Measurements from ENCODE around the gene PRDM16. TPM values are rescaled to one million over a fixed set of nuclear protein-coding genes. Genes with fewer than 3 reads are reported as not detected.
"Not testable (repeated sequence)": the region's sequence is repeated elsewhere in the genome, so short reads cannot be mapped to it uniquely, and the experiment has no call there.

The PRDM16 gene
- total and polyA plus RNA-seq, 2 of the 13 experiments (the other 11 are each of a cell fraction or from before 2014, with no cell fraction given): 0.15 to 0.81 TPM

- FAIRE-seq; in situ Hi-C loops (cut with HindIII; ENCODE audit: extremely low pct_ligation_motif_present, low pct_unique_long_range_greater_than_20kb); BruUV-seq (replicated peaks); H3K27ac ChIP-seq (ENCODE audit: extremely low read length, insufficient read depth, low read length); H3K36me3 ChIP-seq (replicated peaks in 1 of 2; ENCODE audit: control insufficient read depth in 1 of 2, insufficient read depth in 2 of 2, low read length in 2 of 2); CTCF ChIA-PET (ENCODE audit: low intra/inter-chr PET ratio, low total read pairs); ATAC-seq; H4K20me1 ChIP-seq (ENCODE audit: insufficient read depth, low read length); H3K4me2 ChIP-seq (ENCODE audit: low read depth, low read length); H3K4me3 ChIP-seq (replicated peaks in 1 of 3; ENCODE audit: insufficient read depth in 1 of 3, low read depth in 2 of 3, low read length in 3 of 3); H3K9ac ChIP-seq (ENCODE audit: insufficient read depth, low read depth, low read length); intact Hi-C loops (cut with micrococcal nuclease; ENCODE audit: unreplicated experiment); H3K9me3 ChIP-seq (ENCODE audit: low read length); H3K79me2 ChIP-seq (ENCODE audit: insufficient read depth, low read length); H2AFZ ChIP-seq (ENCODE audit: low read length); DNase-seq (ENCODE audit: low spot score); H3K27me3 ChIP-seq (ENCODE audit: control insufficient read depth in 1 of 2, insufficient read depth in 2 of 2, low read length in 2 of 2): not testable (repeated sequence)
- WGBS (ENCODE audit: low lambda C conversion rate): 100% methylated on average over 3 of the region's 3 CpGs
- peak; percentile 76 for TF ChIP-seq ZNF121 (CRISPR knock-in tag; IDR thresholded peaks at IDR 0.05)
- TF ChIP-seq ZNF770 (CRISPR knock-in tag; IDR thresholded peaks at IDR 0.05): peak; percentile 39; the same call in 1 of the 2 replicates
- H3K4me1 ChIP-seq (ENCODE audit: insufficient read depth, low read length): peaks cover 62% of the 10 kb centered on the region
- POLR2A ChIA-PET: interaction anchor here (0.8 to 4.2 kb wide), 3 partner anchors 11 to 18 kb away, joined by 4 to 43 read pairs (median 24); no protein-coding TSS in a partner anchor
These were observed 171.0 kb downstream of the PRDM16 start for GRCh38 chr1:3239991-3240390.

- H3K9me3 ChIP-seq (ENCODE audit: low read length): no peaks in the 10 kb centered on the region
- in situ Hi-C loops (cut with HindIII; ENCODE audit: extremely low pct_ligation_motif_present, low pct_unique_long_range_greater_than_20kb) (no loop called here), intact Hi-C loops (cut with micrococcal nuclease; ENCODE audit: unreplicated experiment) (no loop called here)
- TF ChIP-seq ZMYM4 (CRISPR knock-in tag; IDR thresholded peaks at IDR 0.05): no peak
- TF ChIP-seq NRL (CRISPR knock-in tag; IDR thresholded peaks at IDR 0.05; ENCODE audit: borderline replicate concordance): no peak
- no peak for TF ChIP-seq MBNL3 (CRISPR knock-in tag; conservative IDR thresholded peaks at IDR 0.05)
- TF ChIP-seq ZNF329 (CRISPR knock-in tag; IDR thresholded peaks at IDR 0.05; ENCODE audit: low read depth): no peak
- no peak for TF ChIP-seq IRX3 (CRISPR knock-in tag; IDR thresholded peaks at IDR 0.05; ENCODE audit: borderline replicate concordance, low read depth)
- TF ChIP-seq THAP11 (CRISPR knock-in tag; IDR thresholded peaks at IDR 0.05): no peak
- TF ChIP-seq NR0B2 (CRISPR knock-in tag; IDR thresholded peaks at IDR 0.05): no peak
- no peak for TF ChIP-seq MYPOP (CRISPR knock-in tag; IDR thresholded peaks at IDR 0.05)
- no peak for TF ChIP-seq ATF2 (CRISPR knock-in tag; IDR thresholded peaks at IDR 0.05)
- FAIRE-seq: no peak
- no peak overlapping the region for H3K4me2 ChIP-seq (ENCODE audit: low read depth, low read length)
- no peak for ATAC-seq
- H3K27ac ChIP-seq (ENCODE audit: extremely low read length, insufficient read depth, low read length): no peak overlapping the region
- H3K36me3 ChIP-seq (replicated peaks in 1 of 2; ENCODE audit: control insufficient read depth in 1 of 2, insufficient read depth in 2 of 2, low read length in 2 of 2): no peaks in the 10 kb centered on the region
- no peak for DNase-seq (ENCODE audit: low spot score)
- 97% methylated on average over 46 of the region's 47 CpGs for WGBS (ENCODE audit: low lambda C conversion rate)
- no peaks in the 10 kb centered on the region for H3K27me3 ChIP-seq (ENCODE audit: control insufficient read depth in 1 of 2, insufficient read depth in 2 of 2, low read length in 2 of 2)
- H3K9ac ChIP-seq (ENCODE audit: insufficient read depth, low read depth, low read length): no peak overlapping the region
- CTCF ChIA-PET (ENCODE audit: low intra/inter-chr PET ratio, low total read pairs): no interaction called here
- no peak overlapping the region for H2AFZ ChIP-seq (ENCODE audit: low read length)
- peaks cover 62% of the 10 kb centered on the region for H3K4me1 ChIP-seq (ENCODE audit: insufficient read depth, low read length)
- POLR2A ChIA-PET: interaction anchor here (0.8 to 4.2 kb wide), 3 partner anchors 10 to 19 kb away, joined by 4 to 43 read pairs (median 24); no protein-coding TSS in a partner anchor
- no peaks in the 10 kb centered on the region for H3K79me2 ChIP-seq (ENCODE audit: insufficient read depth, low read length)
- H4K20me1 ChIP-seq (ENCODE audit: insufficient read depth, low read length): no peaks in the 10 kb centered on the region
- H3K4me3 ChIP-seq (replicated peaks in 1 of 3; ENCODE audit: insufficient read depth in 1 of 3, low read depth in 2 of 3, low read length in 3 of 3): no peak overlapping the region
- no TSS peak for BruUV-seq (replicated peaks)
These were observed 171.7 kb downstream of the PRDM16 start for GRCh38 chr1:3240524-3241235.
